Activated CD4-positive, alpha-beta T cell treated with anti-CD3 and anti-CD28 coated beads for 24 hours (primary cell): Measurements from ENCODE around the gene ANO1.

Source experiments
- DNase-seq, 2 donors: peaks; one replicate each; pipeline ENCODE4 v3.0.0-alpha.2; 2020; ENCODE audit warnings: low read depth in 2 of 2

The ANO1 gene

GRCh38 chr11:70072861-70073755, 5.0 kb upstream of the ANO1 start:
- no peak for DNase-seq

DNA sequence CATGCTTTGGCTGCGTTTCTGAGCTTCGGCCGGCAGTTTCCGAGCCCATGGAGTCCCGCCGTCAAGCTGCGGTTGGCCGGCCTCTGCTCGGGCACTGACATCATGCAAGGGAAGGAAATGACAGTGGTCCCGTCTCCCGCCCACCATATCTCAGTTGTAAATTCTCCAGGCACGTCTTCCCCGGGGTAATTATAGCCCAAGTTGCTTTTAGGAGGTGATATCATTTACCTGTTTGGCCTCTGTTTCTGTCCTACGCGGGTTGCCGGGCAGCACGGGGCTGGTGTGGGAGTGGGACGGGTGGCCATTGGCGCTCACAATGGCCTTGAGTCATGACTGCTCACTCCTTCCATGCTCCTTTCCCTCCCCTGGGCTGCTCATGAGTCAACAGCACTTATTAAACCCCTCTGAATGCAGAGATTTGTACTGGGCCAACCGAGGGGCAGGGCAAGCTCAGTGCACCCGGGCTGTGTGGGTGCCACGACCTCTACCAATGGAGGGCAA, 4.2 kb upstream of the ANO1 start:
- no peak for DNase-seq

- DNase-seq: no peak
These were observed 3.4 kb upstream of the ANO1 start for GRCh38 chr11:70074746-70075145.

DNA sequence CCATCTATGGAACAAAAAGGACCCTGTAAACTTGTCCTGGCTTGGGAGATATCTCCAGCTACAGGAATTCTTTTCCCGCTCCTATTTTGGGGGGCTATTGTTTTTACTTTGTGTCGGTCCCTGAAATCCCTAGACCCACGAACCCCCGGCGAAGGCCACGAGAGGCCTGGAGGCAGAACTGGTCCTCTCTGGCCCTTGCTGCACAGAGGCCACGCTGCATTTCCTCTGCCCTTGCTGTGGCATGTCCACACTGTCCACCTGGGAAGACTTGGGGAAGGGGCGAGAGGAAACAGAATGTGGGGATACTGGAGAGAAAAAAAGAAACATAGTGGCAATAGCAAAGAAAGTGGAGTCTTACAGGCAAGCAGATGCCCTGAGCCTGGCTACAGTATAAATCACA, 2.3 kb upstream of the ANO1 start:
- DNase-seq: no peak

DNA sequence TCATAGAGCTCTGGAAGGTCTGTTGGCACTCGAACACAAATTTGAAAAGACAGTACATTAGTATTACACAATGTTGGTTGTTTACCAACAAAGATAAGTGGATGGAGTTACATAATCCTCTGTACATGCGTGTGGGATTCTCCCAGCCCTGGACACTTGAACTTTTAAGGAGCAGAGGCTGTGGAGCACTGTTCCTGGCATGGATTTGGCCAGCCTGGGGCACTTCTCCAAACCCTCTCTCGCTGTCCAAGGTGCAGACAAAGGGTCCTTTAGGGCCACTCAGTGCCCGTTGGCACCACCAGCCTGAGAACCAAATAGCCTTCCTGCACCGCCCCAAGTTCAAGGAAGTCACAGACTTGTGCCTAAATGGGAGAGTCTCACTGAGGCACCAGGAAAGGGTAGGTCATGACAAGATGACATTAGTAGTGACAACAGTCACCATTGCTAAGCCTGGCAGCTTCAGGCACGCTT, 1.6 kb upstream of the ANO1 start:
- DNase-seq: no peak

GRCh38 chr11:70077411-70078094, 564 bp upstream of the ANO1 start:
- no peak for DNase-seq

- DNase-seq: no peak
These were observed 882 bp downstream of the ANO1 start for GRCh38 chr11:70078781-70079616.

GRCh38 chr11:70079691-70080090, 1.6 kb downstream of the ANO1 start:
- DNase-seq: no peak

GRCh38 chr11:70080763-70081162, 2.6 kb downstream of the ANO1 start:
- DNase-seq: no peak

DNA sequence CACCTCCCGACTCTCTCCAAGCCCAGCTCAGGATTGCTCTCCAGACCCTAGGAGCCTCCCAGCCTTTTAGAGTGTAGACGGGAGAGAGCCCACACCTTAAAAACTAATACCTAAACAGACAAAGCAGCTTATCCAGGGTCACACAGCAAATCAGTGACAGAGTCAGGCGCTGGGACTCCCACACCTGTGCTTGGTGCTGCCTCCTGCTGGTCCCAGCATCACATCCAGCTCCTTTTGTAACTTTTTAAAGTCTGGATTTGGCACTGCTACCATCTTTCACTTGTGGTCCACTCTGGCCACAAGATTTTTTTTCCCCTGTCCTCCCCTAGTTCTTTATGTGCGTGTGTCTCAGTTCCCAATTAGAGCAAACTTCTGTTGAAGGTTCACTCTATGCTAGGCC, 4.7 kb downstream of the ANO1 start:
- DNase-seq: no peak

DNA sequence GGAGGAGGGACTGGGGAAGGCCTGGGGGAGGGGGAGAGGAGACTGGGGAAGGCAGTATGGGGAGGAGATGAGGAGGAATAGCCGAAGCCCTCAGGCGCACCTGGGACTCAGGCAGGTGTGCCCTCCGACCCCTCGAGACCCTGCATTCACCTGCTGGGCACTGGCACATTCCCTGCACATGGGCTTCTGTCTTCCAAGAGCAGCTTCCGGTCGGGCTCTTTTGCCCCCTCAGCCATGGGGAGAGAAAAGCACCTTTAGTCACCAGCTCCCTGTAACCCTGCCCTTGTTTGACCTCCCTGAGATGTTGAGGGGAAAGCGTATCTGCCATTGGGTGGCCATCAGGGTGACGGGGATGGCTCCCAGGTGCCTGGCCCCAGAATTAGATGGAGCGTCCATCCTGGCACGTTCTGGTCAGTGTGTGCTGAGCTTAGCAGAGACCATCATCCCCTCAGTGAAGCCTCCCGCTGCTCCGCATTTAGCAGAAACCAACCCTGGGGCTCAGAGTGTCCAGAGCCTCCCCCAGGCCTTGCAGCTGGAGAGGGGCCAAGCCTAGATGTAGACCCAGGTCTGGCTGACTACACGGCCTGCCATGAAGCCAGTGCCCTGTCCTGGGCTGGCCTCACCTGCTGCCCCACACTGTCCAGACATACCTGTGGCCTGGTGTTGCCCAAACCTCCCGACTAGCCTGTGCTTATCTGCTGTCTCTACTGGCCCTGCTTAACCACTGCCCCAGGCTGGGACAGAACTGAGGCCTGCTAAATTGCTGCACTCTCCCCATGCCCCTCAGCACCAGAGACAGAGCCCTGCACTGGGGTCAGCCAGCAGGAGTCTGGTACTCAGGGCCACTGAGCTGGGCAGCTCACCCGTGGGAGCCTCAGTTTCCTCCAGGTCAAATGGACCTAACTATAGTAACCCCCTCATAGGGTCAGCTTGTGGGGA, 6.2 kb downstream of the ANO1 start:
- DNase-seq: no peak

DNA sequence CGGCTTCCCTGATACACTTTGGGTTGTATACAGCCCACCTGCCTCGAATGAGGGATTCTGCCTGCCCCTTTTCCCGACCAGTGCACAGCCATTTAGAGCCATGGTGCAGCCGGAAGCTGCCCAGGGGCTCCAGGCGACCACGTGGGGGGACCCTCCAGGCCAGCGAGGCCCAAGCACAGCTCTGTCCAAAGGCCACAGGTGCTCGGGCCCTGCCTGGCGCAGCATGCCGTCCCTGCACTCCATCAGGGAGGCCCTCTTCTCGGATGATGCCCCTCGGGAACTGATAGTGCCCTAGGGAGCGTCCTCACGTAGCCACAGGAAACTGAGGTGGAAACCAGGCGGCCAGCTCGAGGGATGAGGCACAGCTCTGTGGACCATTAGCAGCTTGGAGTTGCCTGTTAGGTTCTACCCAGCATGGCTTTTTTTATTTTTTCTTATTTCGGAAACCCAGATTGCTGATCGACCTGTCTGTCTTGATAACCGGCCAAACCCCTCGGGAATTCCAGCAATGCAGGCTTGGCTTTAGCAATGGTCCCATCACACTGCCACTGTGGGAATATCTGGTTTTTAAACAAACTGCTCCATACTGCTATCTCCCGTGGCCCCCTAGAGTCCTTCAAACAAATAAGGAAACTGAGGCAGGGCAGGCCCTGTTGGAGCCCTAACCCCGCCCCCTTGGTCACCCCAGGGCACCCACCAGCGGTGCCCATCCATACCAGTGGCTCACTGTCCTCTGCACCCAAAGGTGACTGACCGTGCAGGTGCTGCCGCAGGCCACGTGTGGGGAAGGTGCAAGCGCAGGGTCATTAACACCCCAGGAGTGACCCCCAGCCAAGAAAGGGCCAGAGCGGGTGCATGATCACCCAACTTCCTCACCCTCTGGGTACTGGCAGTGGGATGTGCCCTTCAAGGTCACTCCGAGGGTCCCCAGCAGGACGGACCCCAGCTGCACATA, 8.0 kb downstream of the ANO1 start:
- DNase-seq: no peak

DNA sequence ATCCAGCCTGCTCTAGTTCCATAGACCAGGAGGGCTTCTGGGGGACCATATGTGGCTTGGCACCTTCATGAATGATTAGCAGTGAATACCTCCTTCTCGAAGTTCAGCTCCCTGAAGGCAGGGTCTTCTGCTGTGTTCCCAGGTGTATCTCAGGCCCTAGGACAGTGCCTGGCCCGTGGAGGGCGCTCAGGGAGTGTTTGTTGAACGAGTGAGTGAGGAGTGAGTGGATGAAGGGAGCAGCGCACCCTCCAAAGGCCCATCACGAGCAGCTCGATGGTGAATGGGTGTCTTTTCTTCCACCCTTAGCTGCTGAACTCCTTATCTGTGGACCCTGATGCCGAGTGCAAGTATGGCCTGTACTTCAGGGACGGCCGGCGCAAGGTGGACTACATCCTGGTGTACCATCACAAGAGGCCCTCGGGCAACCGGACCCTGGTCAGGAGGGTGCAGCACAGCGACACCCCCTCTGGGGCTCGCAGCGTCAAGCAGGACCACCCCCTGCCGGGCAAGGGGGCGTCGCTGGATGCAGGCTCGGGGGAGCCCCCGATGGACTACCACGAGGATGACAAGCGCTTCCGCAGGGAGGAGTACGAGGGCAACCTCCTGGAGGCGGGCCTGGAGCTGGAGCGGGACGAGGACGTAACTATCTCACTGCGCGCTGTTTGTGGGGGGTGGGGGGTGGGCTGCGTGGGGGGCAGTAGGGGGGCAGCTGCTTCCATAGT, 9.5 kb downstream of the ANO1 start:
- no peak for DNase-seq

DNA sequence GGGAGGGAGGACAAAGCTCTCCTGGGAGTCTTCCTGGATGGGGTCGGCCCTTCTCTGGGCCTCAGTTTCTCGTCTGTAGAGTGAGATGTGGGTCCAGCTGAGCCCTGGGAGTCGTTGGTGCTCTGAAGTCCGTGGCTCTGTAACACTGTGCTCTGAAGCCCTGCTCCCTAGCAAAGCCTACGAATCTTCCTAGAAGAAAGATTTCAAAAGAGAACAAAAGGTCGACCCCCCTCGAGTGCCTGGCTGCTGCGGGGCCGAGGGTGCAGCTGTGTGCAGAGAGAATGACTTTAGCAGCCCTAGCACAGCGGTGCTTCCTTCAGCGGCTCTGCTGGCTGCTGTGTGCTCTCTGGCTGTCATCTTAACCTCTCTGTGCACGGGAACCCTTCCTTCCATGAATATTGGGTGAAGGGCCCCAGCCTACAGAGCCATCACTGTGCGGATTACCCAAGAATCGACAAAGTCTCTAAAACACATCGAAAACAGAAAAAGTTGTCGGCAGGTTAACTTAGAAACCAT, 10.7 kb downstream of the ANO1 start:
- DNase-seq: no peak

DNA sequence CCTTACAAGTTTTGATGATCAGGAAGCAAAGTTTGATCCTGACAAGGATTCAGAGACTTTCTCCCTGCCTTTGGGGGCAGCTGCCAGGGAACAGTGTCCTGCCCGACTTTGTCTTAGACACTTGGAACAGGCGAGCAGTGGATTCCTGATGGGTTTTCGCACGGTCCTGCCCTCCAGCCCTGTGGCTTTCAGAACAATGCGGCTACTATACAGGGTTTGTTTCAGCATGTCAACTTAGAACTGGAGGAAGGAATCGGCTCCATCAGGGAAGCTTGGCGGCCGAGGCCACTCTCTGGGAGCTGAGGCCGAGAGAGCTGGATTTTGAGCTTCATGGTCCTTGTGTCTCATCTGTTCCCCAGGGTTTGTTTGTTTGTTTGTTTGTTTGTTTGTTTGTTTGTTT, 11.5 kb downstream of the ANO1 start:
- no peak for DNase-seq

- no peak for DNase-seq
These were observed 12.9 kb downstream of the ANO1 start for GRCh38 chr11:70090961-70091381.

DNA sequence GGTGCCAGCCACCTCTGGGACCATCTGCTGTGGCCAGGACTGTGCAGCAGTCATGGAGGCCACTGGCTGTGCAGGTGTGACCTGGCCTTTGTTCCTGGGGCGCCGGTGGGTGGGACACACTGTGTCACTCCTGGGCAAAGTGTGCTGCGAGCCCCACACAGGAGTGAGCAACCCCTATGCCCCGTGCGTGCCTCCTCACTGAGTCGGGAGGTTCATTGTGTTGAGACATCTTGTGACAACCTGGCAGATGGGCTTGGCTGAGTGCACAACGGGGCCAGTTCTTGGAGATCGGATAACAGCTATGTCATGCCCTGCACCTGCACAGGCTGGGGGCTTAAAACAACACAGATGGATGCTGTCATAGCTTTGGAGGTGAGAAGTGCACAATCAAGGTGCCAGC, 13.5 kb downstream of the ANO1 start:
- DNase-seq: no peak

GRCh38 chr11:70092959-70093715, 15.0 kb downstream of the ANO1 start:
- no peak for DNase-seq
